Motor neuron (in vitro differentiated cells): ENCODE measurements around the gene ZSCAN9. TPM values are rescaled to one million over a fixed set of nuclear protein-coding genes. Genes with fewer than 3 reads are reported as not detected.

ENCODE experiments used
- ATAC-seq, 8 experiments: fragments of 200-7000 bp; cut with Tn5 transposase; replicated peaks in 6 of 8; 2 replicates each; pipeline ENCODE4 v1.8.0; 2021; ENCODE audit warnings: mild to moderate bottlenecking in 8 of 8, moderate library complexity in 8 of 8
- H3K27ac ChIP-seq, 2 donors: fragments of 250-450 bp; sonication (Bioruptor Pico); 2 replicates each; pipeline ENCODE4 v1.9.0; 2021; ENCODE audit warnings: antibody characterized with exemption in 2 of 2, mild to moderate bottlenecking in 2 of 2, moderate library complexity in 1 of 2
- H3K4me1 ChIP-seq, 2 donors: fragments of 250-450 bp; sonication (Bioruptor Pico); replicated peaks in 1 of 2; 2 replicates each; pipeline ENCODE4 v1.6.1; 2021; ENCODE audit warnings: antibody characterized with exemption in 2 of 2, mild to moderate bottlenecking in 2 of 2, moderate library complexity in 1 of 2
- H3K4me3 ChIP-seq, 5 donors: fragments of 250-450 bp; sonication (Bioruptor Pico); 2 replicates each; pipeline ENCODE4 v1.9.0; 2021; ENCODE audit warnings: antibody characterized with exemption in 5 of 5, mild to moderate bottlenecking in 5 of 5, moderate library complexity in 4 of 5
- WGBS, 10 experiments: fragments of 450-650 bp; shearing (Covaris generic); methylation state at CpG; one replicate each; pipeline ENCODE4 v1.0.0; 2022; 5-methylcytosine and 5-hydroxymethylcytosine counted together
- in situ Hi-C, 9 experiments: fragments of 400-800 bp; cut with MboI; loops; one replicate each; pipeline ENCODE4 v1.15.0; 2021; ENCODE audit warnings: low sequenced_read_pairs in 9 of 9, low pct_unique_long_range_greater_than_20kb in 2 of 9; ENCODE audit not compliant: unreplicated experiment in 9 of 9
- total RNA-seq, 8 experiments: library from RNA; unstranded; fragments of 300-600 nt; gene quantifications; 2 replicates each; pipeline versions ENCODE4 v1.2.3 to v1.2.4, GENCODE V29; 2022

Gene ZSCAN9
- total RNA-seq, 8 experiments from 2014 or later = 6.3 to 45.9 (median 26.5) TPM

DNA sequence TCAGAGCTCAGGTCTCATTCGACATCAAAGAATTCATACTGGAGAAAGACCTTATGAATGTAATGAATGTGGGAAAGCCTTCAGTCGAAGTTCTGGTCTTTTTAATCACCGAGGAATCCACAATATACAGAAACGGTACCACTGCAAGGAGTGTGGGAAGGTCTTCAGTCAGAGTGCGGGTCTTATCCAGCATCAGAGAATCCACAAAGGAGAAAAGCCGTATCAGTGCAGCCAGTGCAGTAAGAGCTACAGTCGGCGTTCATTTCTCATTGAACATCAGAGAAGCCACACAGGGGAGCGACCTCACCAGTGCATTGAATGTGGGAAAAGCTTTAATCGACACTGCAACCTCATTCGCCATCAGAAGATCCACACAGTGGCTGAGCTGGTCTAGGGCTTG, 7.7 kb downstream of the ZSCAN9 start:
- in situ Hi-C loops = no loop called here
- H3K4me1 ChIP-seq = no peaks in the 10 kb centered on the region
- no peak for ATAC-seq
- WGBS, 10 experiments = 70 to 96% (median 93%) methylated on average over 2 to 10 of the region's 11 CpGs; no CpG with 5 or more reads in 1 of the 10 experiments
- no peak overlapping the region for H3K4me3 ChIP-seq
- no peak overlapping the region for H3K27ac ChIP-seq

DNA sequence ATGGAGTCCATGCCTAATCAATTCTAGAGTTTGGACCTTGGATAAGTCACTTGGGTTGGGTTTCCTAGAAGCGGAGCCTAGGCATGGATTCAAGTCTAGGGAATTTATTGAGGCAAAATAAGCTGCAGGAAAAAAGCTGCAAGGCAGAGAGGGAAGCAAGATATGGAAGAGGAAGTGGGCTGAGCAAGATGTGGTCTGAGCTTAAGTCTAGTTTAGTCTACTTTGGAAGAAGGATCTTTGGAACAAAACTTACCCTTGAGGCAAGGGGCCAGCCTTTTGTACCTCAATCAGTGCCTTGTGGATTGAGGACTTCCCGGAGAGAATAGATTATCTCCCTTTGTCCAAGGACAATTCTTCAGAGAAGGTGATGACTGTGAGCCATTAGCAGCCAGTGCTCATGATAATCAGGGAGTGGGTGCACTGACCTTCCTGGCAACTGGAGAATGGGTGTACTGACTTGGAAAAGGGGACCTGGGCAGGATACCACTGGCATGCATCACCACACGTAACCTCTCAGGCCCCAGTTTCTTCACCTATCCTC, 10.9 kb downstream of the ZSCAN9 start:
- H3K4me3 ChIP-seq = no peak overlapping the region
- no peaks in the 10 kb centered on the region for H3K4me1 ChIP-seq
- no peak overlapping the region for H3K27ac ChIP-seq
- 74 to 100% (median 88%) methylated on average over 1 to 3 of the region's 3 CpGs; no CpG with 5 or more reads in 2 of the 10 experiments for WGBS, 10 experiments
- ATAC-seq = no peak
- in situ Hi-C loops = no loop called here

DNA sequence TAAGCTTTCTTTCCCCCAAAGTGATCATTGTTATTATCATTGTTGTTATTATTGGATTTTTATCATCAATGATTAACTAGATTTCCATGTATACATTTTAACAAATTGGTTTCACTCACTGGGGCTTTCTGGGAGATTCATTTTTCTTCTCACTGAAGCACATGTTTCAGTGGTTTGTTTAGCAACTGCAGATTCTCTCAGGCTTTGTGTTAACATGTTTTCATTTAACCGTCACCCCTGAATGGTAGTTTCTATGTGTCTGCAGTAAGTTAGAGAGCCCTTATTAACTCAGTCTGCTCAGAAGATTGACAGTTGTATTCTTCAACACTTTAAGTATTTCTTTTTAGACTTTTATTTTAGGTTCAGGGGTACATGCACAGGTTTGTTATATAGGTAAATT, 14.6 kb downstream of the ZSCAN9 start:
- no peak for ATAC-seq
- no peaks in the 10 kb centered on the region for H3K4me1 ChIP-seq
- WGBS, 10 experiments = 23 to 100% (median 80%) methylated on average over 1 of the region's 1 CpG; no CpG with 5 or more reads in 1 of the 10 experiments
- H3K27ac ChIP-seq = no peak overlapping the region
- H3K4me3 ChIP-seq = no peak overlapping the region
- in situ Hi-C loops = no loop called here

DNA sequence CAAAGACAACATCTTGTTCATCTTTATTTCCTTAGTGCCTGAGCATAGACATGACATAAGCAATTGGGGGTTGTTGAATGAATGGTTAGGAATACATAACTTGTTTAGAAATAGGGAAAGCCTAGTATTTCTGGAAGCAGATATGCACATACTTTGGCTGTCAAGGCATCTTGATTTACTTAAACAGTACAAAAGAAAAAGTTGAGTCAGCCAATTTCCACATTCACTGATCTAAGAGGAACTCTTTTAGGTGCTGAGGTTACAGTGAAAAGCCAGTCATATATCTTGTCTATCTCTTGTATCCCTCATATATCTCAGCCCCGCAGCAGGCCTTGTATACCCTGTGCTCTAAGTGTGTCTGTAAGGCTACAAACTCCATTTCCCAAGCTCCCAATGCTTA, 15.4 kb downstream of the ZSCAN9 start:
- H3K27ac ChIP-seq = no peak overlapping the region
- no peak overlapping the region for H3K4me3 ChIP-seq
- in situ Hi-C loops = no loop called here
- peak in 2 of 8 experiments; percentile 85 to 93 for ATAC-seq
- no peaks in the 10 kb centered on the region for H3K4me1 ChIP-seq
- WGBS, 10 experiments = 83 to 100% (median 100%) methylated on average over 1 of the region's 1 CpG; no CpG with 5 or more reads in 5 of the 10 experiments

DNA sequence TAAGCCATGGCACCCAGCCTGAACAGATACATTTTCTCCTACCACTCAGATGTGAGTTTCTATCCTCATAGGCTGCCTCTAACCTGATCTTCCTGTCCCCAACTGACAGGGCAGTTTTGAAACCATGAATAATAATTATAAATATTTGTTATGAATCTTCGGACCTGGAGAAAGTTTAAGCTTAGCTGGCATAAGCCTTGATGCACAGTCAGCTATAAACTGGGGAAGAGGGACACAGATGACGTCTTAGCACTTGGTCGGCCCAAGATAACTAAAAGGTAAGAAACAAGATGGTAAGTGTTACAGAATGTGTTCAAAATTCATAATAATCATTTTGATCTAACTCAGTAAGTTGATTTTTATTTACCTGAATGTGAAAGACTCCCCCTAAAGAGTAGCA, 18.9 kb downstream of the ZSCAN9 start:
- Histone ChIP-seq H3K4me3 (no peak overlapping the region), H3K4me1 (no peaks in the 10 kb centered on the region), H3K27ac (no peak overlapping the region)
- ATAC-seq = no peak
- WGBS, 10 experiments = 83 to 100% (median 96%) methylated on average over 1 to 3 of the region's 3 CpGs; no CpG with 5 or more reads in 1 of the 10 experiments
- in situ Hi-C loops = no loop called here

DNA sequence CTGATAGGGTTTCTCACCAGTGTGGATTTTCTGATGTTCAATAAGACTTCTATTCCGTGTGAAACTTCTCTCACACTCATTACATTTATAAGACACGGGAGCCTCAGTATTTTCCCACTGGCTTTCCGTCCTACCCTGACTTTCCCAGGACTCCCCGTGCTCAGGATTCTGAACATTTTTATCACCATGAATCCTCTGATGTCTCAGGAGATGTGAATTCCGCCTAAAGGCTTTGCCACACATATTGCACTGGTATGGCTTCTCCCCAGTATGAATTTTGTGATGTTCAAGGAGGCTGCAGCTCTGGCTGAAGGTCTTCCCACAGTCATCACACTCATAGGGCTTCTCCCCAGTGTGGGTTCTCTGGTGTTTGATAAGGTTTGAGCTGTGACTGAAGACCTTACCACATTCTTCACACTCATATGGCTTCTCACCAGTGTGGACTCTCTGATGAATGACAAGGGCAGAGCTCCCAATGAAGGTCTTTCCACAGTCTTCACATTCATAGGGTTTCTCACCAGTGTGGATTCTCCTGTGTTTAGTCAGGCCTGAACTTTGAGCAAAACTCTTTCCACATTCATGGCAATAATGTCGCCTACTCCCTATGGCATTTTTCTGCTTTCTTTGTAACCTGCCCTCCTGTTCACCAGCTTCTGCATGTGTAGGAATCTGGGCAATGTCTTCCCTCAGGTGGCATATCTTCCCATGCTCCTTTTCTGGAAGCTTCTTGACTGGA, 20.3 kb downstream of the ZSCAN9 start:
- in situ Hi-C loops = no loop called here
- Histone ChIP-seq H3K27ac (no peak overlapping the region), H3K4me1 (peaks cover 0 to 2% of the 10 kb centered on the region in 2 donors), H3K4me3 (no peak overlapping the region)
- WGBS, 10 experiments = 67 to 100% (median 93%) methylated on average over 1 to 6 of the region's 6 CpGs
- no peak for ATAC-seq

DNA sequence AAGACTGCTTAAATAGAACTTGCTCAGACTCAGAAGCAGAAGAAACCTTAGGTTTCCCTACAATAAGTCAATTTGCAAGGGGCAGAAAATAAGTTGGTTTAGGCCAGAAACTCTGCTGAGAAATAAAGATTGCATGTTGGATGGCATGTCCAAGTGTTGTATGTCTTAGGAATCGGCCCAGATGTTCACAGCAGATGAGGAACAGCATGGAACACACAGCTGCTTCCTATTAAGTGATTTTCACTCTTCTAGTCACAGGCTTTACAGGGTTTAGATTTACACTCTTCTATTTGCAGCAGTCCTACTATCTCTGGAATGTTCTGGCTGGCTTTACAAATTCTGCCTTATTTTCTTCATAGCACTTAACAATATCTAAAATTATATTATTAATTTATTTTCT, 23.8 kb downstream of the ZSCAN9 start:
- no peak overlapping the region for H3K27ac ChIP-seq
- no peak for ATAC-seq
- WGBS, 10 experiments = 0 to 100% (median 81%) methylated on average over 1 of the region's 1 CpG
- H3K4me3 ChIP-seq = no peak overlapping the region
- peaks cover 10 to 14% of the 10 kb centered on the region in 2 donors for H3K4me1 ChIP-seq
- in situ Hi-C loops = no loop called here

DNA sequence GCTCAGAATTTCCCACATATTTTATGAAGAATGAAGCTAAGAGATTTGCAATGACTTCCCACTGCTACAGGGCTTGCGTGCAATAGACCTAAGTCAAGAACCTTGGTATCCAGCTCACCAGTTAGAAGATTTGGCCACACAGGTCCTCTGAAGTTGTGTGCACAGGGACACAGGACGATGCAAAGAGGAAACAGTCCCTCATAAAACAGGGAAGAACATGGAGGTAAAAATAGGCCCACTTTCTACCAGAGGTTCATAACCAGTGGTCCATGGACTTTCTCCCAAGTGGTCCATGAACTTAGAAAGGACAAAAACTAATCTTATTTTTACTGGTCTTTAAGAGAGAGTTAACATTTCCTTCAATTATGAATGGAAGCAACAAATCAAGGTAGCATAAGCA, 25.7 kb downstream of the ZSCAN9 start:
- H3K27ac ChIP-seq = no peak overlapping the region
- H3K4me3 ChIP-seq = peak overlapping the region; percentile 52 to 88 (median 63)
- WGBS, 10 experiments = 17 to 100% (median 78%) methylated on average over 1 to 2 of the region's 2 CpGs; no CpG with 5 or more reads in 2 of the 10 experiments
- in situ Hi-C loops = loop anchor here in 1 of 9 experiments (25.0 kb wide), 1 partner anchor 113 kb away; the partner anchor contains the start of gene ZKSCAN8
- peaks cover 10 to 14% of the 10 kb centered on the region in 2 donors for H3K4me1 ChIP-seq
- ATAC-seq = no peak

DNA sequence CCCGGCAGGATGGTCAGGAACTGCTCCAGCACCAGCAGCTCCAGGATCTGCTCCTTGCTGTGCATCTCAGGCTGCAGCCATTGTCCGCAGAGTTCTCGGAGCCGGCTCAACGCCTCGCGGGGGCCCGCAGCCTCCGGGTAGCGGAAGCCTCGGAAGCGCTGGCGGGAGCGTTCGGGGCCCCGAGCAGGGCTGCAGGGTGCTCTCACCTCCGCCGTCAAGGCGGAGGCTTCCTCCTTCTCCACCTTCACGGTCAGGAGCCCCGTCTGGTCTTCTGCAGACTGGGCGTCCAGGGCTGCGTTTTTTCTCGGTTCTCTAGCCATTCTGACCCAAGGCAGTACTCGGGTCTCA, 26.6 kb downstream of the ZSCAN9 start:
- H3K4me3 ChIP-seq = peak overlapping the region; percentile 52 to 88 (median 63)
- peaks cover 10 to 14% of the 10 kb centered on the region in 2 donors for H3K4me1 ChIP-seq
- in situ Hi-C loops = loop anchor here in 1 of 9 experiments (25.0 kb wide), 1 partner anchor 114 kb away; the partner anchor contains the start of gene ZKSCAN8
- peak overlapping the region; percentile 1 to 56 for H3K27ac ChIP-seq
- ATAC-seq = peak; percentile 48 to 76 (median 58)
- WGBS, 10 experiments = 0% methylated on average over 3 to 19 of the region's 25 CpGs; no CpG with 5 or more reads in 4 of the 10 experiments

DNA sequence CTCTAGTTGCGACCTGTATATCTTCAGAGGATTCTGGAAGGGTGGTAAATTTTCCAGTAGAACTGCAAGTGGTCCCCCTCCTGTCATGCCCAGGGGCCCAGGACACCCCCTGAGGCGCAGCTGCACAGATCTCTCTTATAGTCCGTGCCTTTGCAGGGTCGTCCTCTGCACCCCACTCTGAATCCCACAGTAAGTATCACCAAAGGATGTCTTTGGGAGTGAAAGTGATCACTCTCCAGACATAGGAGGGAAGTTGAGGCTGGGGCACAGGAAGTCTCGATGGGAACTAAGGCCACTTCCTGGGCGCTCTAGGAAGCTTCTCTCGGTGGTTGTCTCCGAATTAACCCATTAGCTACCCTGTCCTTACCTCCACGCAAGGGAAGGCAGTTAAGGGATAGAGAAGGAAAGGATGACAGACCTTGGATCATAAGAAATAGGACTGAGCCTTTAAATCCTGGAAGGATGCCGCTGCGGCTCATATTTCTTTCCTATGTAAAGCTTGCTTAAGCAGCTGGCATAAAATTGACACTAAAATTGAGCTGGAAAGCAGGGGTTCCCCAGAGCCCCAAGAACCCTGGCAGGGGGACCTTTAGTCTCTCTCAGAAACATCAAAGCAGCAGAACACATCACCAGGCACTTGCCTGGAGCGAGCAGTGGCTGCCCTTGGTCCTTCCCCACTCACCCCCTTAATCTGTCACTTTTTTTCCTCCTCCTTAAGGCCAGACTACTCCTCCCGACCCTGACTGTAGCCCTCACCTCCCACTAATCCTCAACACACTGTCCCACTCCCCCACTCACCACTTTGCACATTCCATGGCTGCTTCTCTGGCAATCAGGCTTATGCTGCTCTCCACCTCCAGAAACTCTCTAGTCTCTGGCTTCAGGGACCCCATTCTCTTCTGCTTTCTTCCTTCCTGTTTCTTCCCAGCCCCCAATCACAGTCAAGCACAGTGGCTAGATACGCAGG, 27.2 kb downstream of the ZSCAN9 start, which contains the start of gene ZKSCAN4:
ZKSCAN4 (minus strand) TSS at position 261 of the 967 bp plus-strand sequence. CDS start 289 bp downstream, outside the sequence.
- in situ Hi-C loops = loop anchor here in 1 of 9 experiments (25.0 kb wide), 1 partner anchor 115 kb away; the partner anchor contains the start of gene ZKSCAN8

DNA sequence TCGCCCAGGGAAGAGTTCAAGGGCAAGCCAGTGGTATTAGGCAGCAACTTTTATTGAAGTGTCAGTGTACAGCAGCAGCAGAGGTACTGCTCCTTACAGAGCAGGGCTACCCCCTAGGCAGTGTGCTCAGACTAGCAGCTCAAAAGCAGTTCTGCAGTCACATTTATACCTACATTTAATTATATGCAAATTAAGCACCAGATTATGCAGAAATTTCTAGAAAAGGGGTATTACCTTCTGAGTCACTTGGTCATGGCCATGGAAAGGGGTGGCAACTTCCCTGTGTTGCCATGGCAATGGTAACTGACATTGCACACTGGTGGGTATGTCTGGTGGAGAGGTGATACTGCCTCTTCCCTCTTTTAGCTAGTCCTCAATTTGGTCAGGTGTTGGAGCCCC, 29.0 kb downstream of the ZSCAN9 start:
- H3K27ac ChIP-seq = no peak overlapping the region
- no peak overlapping the region for H3K4me3 ChIP-seq
- H3K4me1 ChIP-seq = peaks cover 10 to 14% of the 10 kb centered on the region in 2 donors
- 0 to 43% (median 40%) methylated on average over 1 of the region's 1 CpG; no CpG with 5 or more reads in 6 of the 10 experiments for WGBS, 10 experiments
- no peak for ATAC-seq
- in situ Hi-C loops = loop anchor here in 1 of 9 experiments (25.0 kb wide), 1 partner anchor 117 kb away; the partner anchor contains the start of gene ZKSCAN8

More for the DNA sequence above, 27.2 kb downstream of the ZSCAN9 start, which contains the start of gene ZKSCAN4:
- Histone ChIP-seq H3K4me1 (peaks cover 10 to 14% of the 10 kb centered on the region in 2 donors), H3K27ac (peak within 1 kb of the TSS; percentile 1 to 56), H3K4me3 (peak within 1 kb of the TSS; percentile 52 to 88 (median 63))
- peak; percentile 93 to 99 (median 96) for ATAC-seq
- 0 to 100% (median 5%) methylated on average over 1 to 8 of the region's 14 CpGs for WGBS, 10 experiments

DNA sequence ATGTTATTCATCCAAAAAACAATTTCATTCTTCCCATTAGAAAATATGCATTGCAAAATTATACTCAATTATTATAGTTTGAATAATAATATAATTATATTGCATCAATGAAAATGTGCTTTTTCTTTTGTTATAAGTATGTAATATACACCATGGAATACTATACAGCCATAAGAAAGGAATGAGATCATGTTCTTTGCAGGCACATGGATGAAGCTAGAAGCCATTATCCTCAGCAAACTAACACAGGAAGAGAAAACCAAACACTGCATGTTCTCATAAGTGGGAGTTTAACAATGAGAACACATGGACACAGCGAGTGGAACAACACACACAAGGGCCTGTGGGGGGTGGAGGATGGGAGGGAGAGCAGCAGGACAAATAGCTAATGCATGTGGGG, 32.0 kb downstream of the ZSCAN9 start:
- no peak overlapping the region for H3K4me3 ChIP-seq
- peaks cover 4 to 5% of the 10 kb centered on the region in 2 donors for H3K4me1 ChIP-seq
- ATAC-seq = no peak
- no peak overlapping the region for H3K27ac ChIP-seq
- in situ Hi-C loops = loop anchor here in 1 of 9 experiments (25.0 kb wide), 1 partner anchor 120 kb away; the partner anchor contains the start of gene ZKSCAN8
- 0% methylated on average over 1 of the region's 1 CpG; no CpG with 5 or more reads in 9 of the 10 experiments for WGBS, 10 experiments
